Stomach (tissue), 4 donors: ENCODE data around the gene SLAMF7.

ENCODE experiments used
- POLR2A ChIP-seq, 4 donors: fragments of 450-650 bp; IDR thresholded peaks; one replicate each; pipeline ENCODE4 v1.6.1; 2016; ENCODE audit warnings: antibody characterized with exemption in 4 of 4, control low read depth in 2 of 4, mild to moderate bottlenecking in 1 of 4, moderate library complexity in 1 of 4
- POLR2AphosphoS5 ChIP-seq, 3 donors: sonication (generic); formaldehyde crosslinking; IDR thresholded peaks; one replicate each; pipeline ENCODE4 v1.6.1; 2016; ENCODE audit warnings: antibody characterized with exemption in 3 of 3
- TF ChIP-seq, protein P1 (sequence below), 7 experiments: fragments of 450-650 bp in 4 of 7; fragments of 200-600 bp in 3 of 7; sonication (generic) in 3 of 7; IDR thresholded peaks; one replicate each; pipeline ENCODE4 v1.5.1; 2016 to 2019; ENCODE audit warnings: antibody characterized with exemption in 7 of 7, control low read depth in 2 of 7, mild to moderate bottlenecking in 1 of 7

DNA sequence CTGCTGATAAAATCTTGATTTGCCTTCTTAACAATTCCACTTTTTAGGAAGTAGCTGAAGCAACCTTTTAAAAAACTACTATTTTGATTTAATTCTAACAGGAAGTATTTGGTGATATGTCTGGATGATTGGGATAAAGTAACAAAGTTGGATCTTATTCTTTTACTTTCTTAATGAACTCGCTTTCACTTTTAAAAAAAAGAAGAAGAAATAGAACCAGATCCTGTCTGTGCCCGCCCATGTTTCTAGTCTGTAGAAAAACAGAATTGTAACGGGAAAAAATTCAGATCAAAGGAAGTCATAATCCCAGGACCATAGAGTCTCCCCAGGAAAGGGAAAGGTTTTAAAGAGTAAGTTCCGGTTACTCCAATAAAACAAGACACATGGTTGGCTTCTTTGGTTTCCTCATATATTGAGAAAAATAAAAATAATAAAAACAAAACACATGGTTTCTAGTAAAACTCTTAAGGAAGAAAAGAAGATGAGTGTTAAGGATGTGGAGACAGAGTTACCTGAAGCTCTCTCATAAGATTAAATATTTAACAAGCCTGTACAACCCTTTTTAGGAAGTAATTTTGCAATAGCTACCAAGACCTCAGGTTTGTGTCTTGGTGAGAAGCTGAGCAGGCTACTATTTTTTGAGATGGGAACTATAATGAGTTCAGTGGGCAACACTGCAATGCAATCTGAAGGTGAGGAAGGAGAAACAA is 32.4 kb upstream of the SLAMF7 start:
- TF ChIP-seq, protein P1, sequence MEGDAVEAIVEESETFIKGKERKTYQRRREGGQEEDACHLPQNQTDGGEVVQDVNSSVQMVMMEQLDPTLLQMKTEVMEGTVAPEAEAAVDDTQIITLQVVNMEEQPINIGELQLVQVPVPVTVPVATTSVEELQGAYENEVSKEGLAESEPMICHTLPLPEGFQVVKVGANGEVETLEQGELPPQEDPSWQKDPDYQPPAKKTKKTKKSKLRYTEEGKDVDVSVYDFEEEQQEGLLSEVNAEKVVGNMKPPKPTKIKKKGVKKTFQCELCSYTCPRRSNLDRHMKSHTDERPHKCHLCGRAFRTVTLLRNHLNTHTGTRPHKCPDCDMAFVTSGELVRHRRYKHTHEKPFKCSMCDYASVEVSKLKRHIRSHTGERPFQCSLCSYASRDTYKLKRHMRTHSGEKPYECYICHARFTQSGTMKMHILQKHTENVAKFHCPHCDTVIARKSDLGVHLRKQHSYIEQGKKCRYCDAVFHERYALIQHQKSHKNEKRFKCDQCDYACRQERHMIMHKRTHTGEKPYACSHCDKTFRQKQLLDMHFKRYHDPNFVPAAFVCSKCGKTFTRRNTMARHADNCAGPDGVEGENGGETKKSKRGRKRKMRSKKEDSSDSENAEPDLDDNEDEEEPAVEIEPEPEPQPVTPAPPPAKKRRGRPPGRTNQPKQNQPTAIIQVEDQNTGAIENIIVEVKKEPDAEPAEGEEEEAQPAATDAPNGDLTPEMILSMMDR (IDR thresholded peaks at IDR 0.05): no peak
- TF ChIP-seq POLR2AphosphoS5 (IDR thresholded peaks at IDR 0.05) (no peak), POLR2A (IDR thresholded peaks at IDR 0.05) (no peak)
